Tibial artery (tissue), 4 donors: Measurements from ENCODE around the gene NOL4L.

Experiments used
- DNase-seq, 2 donors: peaks; one replicate each; pipeline ENCODE4 v3.0.0-alpha.2; 2019
- H3K27ac ChIP-seq, 2 donors: fragments of 200-600 bp; sonication (generic) in 1 of 2; 1 replicate in 1 of 2; 2 replicates in 1 of 2; pipeline ENCODE4 v1.5.1; 2018 to 2019; ENCODE audit warnings: mild to moderate bottlenecking in 1 of 2
- H3K27me3 ChIP-seq, 2 donors: fragments of 200-600 bp; sonication (generic) in 1 of 2; one replicate each; pipeline versions ENCODE4 v1.5.1 to v1.6.0; 2016 to 2019
- H3K36me3 ChIP-seq, 3 donors: fragments of 200-600 bp; sonication (generic) in 2 of 3; one replicate each; pipeline ENCODE4 v1.5.1; 2016 to 2019; ENCODE audit warnings: mild to moderate bottlenecking in 2 of 3
- H3K4me1 ChIP-seq, 4 donors: fragments of 200-600 bp; sonication (generic) in 2 of 4; 1 replicate in 3 of 4; 2 replicates in 1 of 4; pipeline ENCODE4 v1.5.1; 2016 to 2019
- H3K4me3 ChIP-seq, 2 donors: fragments of 200-600 bp; sonication (generic) in 1 of 2; 1 replicate in 1 of 2; 2 replicates in 1 of 2; pipeline ENCODE4 v1.5.1; 2018 to 2019; ENCODE audit warnings: mild to moderate bottlenecking in 2 of 2
- H3K9me3 ChIP-seq, 3 donors: fragments of 200-600 bp; sonication (generic) in 1 of 3; one replicate each; pipeline ENCODE4 v1.5.1; 2016 to 2019
- CTCF ChIP-seq, 2 experiments: fragments of 200-600 bp in 1 of 2; fragments of 450-650 bp in 1 of 2; IDR thresholded peaks; one replicate each; pipeline ENCODE4 v1.5.1; 2017 to 2019; ENCODE audit warnings: antibody characterized with exemption in 2 of 2, mild to moderate bottlenecking in 1 of 2, moderate library complexity in 1 of 2
- intact Hi-C: fragments of 100-400 bp; cut with DNase I; formaldehyde crosslinking; loops from one replicate; pipeline ENCODE4 v1.15.0; 2023; ENCODE audit warnings: low total_unique reads

The NOL4L gene

GRCh38 chr20:32546918-32547752 lies 38.0 kb downstream of the NOL4L start:
- no peak overlapping the region for H3K27ac ChIP-seq
- no peak for DNase-seq
- H3K27me3 ChIP-seq = peaks cover 0 to 11% of the 10 kb centered on the region in 2 donors
- TF ChIP-seq CTCF (IDR thresholded peaks at IDR 0.05) = no peak
- no peaks in the 10 kb centered on the region for H3K36me3 ChIP-seq
- H3K4me1 ChIP-seq = no peaks in the 10 kb centered on the region
- intact Hi-C loops = no loop called here
- no peaks in the 10 kb centered on the region for H3K9me3 ChIP-seq
- no peak overlapping the region for H3K4me3 ChIP-seq

GRCh38 chr20:32544893-32545840 lies 40.0 kb downstream of the NOL4L start:
- H3K4me3 ChIP-seq = no peak overlapping the region
- TF ChIP-seq CTCF (IDR thresholded peaks at IDR 0.05) = no peak
- H3K27ac ChIP-seq = no peak overlapping the region
- H3K9me3 ChIP-seq = no peaks in the 10 kb centered on the region
- intact Hi-C loops = no loop called here
- no peaks in the 10 kb centered on the region for H3K4me1 ChIP-seq
- no peaks in the 10 kb centered on the region for H3K36me3 ChIP-seq
- no peak for DNase-seq
- H3K27me3 ChIP-seq = peaks cover 0 to 24% of the 10 kb centered on the region in 2 donors

- no peaks in the 10 kb centered on the region for H3K9me3 ChIP-seq
- intact Hi-C loops = no loop called here
- DNase-seq = no peak
- no peak overlapping the region for H3K27ac ChIP-seq
- no peak overlapping the region for H3K4me3 ChIP-seq
- no peaks in the 10 kb centered on the region for H3K36me3 ChIP-seq
- H3K27me3 ChIP-seq = peaks cover 0 to 33% of the 10 kb centered on the region in 2 donors
- TF ChIP-seq CTCF (IDR thresholded peaks at IDR 0.05) = no peak
- H3K4me1 ChIP-seq = peaks cover 0 to under 1% (median under 1%) of the 10 kb centered on the region in 4 donors
Observed at GRCh38 chr20:32544260-32544722, 40.8 kb downstream of the NOL4L start.

- intact Hi-C loops = no loop called here
- Histone ChIP-seq H3K9me3 (no peaks in the 10 kb centered on the region), H3K4me1 (peaks cover 0 to 6% (median 4%) of the 10 kb centered on the region in 4 donors), H3K36me3 (no peaks in the 10 kb centered on the region), H3K27ac (no peak overlapping the region), H3K4me3 (no peak overlapping the region), H3K27me3 (peaks cover 0 to 39% of the 10 kb centered on the region in 2 donors)
- DNase-seq = no peak
- no peak for TF ChIP-seq CTCF (IDR thresholded peaks at IDR 0.05)
Observed at GRCh38 chr20:32543570-32544259, 41.4 kb downstream of the NOL4L start.

GRCh38 chr20:32542259-32542615 lies 42.9 kb downstream of the NOL4L start:
- H3K4me1 ChIP-seq = peaks cover 0 to 20% (median 12%) of the 10 kb centered on the region in 4 donors
- H3K36me3 ChIP-seq = no peaks in the 10 kb centered on the region
- TF ChIP-seq CTCF (IDR thresholded peaks at IDR 0.05) = no peak
- no peak overlapping the region for H3K27ac ChIP-seq
- no peaks in the 10 kb centered on the region for H3K9me3 ChIP-seq
- intact Hi-C loops = no loop called here
- H3K27me3 ChIP-seq = peaks cover 0 to 54% of the 10 kb centered on the region in 2 donors
- DNase-seq = no peak
- no peak overlapping the region for H3K4me3 ChIP-seq
